ENCODE measurements around the gene PPP2R3A. TPM values are rescaled to one million over a fixed set of nuclear protein-coding genes. Genes with fewer than 3 reads are reported as not detected.

The PPP2R3A gene
- total and polyA plus RNA-seq, 2 donors (not counting 3 experiments of a cell fraction or from before 2014, with no cell fraction given): 3.3 to 14.6 TPM

DNA sequence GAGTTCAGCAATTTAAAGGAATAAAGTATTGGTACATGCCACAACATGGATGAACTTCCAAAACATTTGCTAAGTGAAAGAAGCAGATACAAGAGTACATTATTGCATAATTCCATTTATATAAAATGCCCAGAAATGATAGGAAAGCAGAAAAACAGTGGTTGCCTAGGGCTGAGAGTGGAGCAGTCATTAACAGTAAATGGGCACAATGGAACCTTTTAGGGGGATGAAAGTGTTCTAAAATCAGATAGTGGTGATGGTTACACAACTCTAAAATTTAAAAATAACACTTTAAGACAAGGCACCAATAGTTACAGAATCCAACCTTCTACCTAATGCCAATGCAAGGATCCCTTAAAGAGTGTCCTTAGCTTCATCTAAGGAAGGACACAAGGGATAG, 196.0 kb downstream of the PPP2R3A start:
- TF ChIP-seq GATA2 (IDR thresholded peaks at IDR 0.05; ENCODE audit: insufficient read depth, insufficient read length, low read depth, low read length) (no peak), MYC (IDR thresholded peaks at IDR 0.05; ENCODE audit: low read depth, low read length) (no peak), EZH2 (IDR thresholded peaks at IDR 0.05; ENCODE audit: borderline replicate concordance, low read depth, low read length, severe bottlenecking) (no peak), POLR2A (IDR thresholded peaks at IDR 0.05; ENCODE audit: low read depth, low read length) (no peak), JUN (IDR thresholded peaks at IDR 0.05; ENCODE audit: borderline replicate concordance, insufficient read depth, insufficient read length, low read depth) (no peak), POLR2AphosphoS5 (IDR thresholded peaks at IDR 0.05; ENCODE audit: insufficient read depth, low read depth, low read length) (no peak), FOS (IDR thresholded peaks at IDR 0.05; ENCODE audit: borderline replicate concordance, insufficient read depth, low read length) (no peak)
- TF ChIP-seq, protein P1, sequence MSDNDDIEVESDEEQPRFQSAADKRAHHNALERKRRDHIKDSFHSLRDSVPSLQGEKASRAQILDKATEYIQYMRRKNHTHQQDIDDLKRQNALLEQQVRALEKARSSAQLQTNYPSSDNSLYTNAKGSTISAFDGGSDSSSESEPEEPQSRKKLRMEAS (IDR thresholded peaks at IDR 0.05; ENCODE audit: insufficient read depth, insufficient read length): no peak
- TF ChIP-seq, protein P2, sequence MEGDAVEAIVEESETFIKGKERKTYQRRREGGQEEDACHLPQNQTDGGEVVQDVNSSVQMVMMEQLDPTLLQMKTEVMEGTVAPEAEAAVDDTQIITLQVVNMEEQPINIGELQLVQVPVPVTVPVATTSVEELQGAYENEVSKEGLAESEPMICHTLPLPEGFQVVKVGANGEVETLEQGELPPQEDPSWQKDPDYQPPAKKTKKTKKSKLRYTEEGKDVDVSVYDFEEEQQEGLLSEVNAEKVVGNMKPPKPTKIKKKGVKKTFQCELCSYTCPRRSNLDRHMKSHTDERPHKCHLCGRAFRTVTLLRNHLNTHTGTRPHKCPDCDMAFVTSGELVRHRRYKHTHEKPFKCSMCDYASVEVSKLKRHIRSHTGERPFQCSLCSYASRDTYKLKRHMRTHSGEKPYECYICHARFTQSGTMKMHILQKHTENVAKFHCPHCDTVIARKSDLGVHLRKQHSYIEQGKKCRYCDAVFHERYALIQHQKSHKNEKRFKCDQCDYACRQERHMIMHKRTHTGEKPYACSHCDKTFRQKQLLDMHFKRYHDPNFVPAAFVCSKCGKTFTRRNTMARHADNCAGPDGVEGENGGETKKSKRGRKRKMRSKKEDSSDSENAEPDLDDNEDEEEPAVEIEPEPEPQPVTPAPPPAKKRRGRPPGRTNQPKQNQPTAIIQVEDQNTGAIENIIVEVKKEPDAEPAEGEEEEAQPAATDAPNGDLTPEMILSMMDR (IDR thresholded peaks at IDR 0.05; ENCODE audit: extremely low read depth in 1 of 2, insufficient read depth in 1 of 2, low read depth in 1 of 2, low read length in 2 of 2): no peak
- Histone ChIP-seq H3K36me3 (ENCODE audit: control insufficient read depth in 2 of 2, extremely low read depth in 1 of 2, insufficient read depth in 2 of 2, low read length in 2 of 2) (no peaks in the 10 kb centered on the region), H3K79me2 (ENCODE audit: control insufficient read depth, insufficient read depth, low read length) (peaks cover 97% of the 10 kb centered on the region), H3K9me1 (replicated peaks; ENCODE audit: control insufficient read depth, extremely low read depth, insufficient read depth, low read length) (no peaks in the 10 kb centered on the region), H3K27ac (ENCODE audit: insufficient read depth, low read depth, low read length) (no peak overlapping the region), H3K9me3 (replicated peaks; ENCODE audit: control insufficient read depth, insufficient read depth, low read length) (no peaks in the 10 kb centered on the region), H3K4me1 (ENCODE audit: control insufficient read depth, extremely low read depth, insufficient read depth, low read length) (peaks cover 5% of the 10 kb centered on the region), H4K20me1 (replicated peaks; ENCODE audit: control insufficient read depth, extremely low read depth, insufficient read depth, low read length) (peaks cover 10% of the 10 kb centered on the region), H3K4me3 (replicated peaks in 1 of 3; ENCODE audit: insufficient read depth in 1 of 3, low read depth in 1 of 3, low read length in 3 of 3) (no peak overlapping the region), H3K9ac (replicated peaks; ENCODE audit: extremely low read depth, insufficient read depth, low read length) (no peak overlapping the region), H2AFZ (ENCODE audit: low read depth, low read length) (no peak overlapping the region), H3K4me2 (ENCODE audit: insufficient read depth, low read length) (no peak overlapping the region), H3K27me3 (ENCODE audit: control insufficient read depth in 2 of 2, insufficient read depth in 2 of 2, low read length in 2 of 2) (no peaks in the 10 kb centered on the region)
- no peak for FAIRE-seq
- dilution Hi-C loops (cut with MboI; ENCODE audit: extremely low pct_ligation_motif_present, low sequenced_read_pairs): no loop called here
- POLR2A ChIA-PET: no interaction called here
- CTCF ChIA-PET: interaction anchor here (1.1 kb wide), 1 partner anchor 14 kb away, joined by 3 read pairs; no protein-coding TSS in a partner anchor
- DNase-seq (ENCODE audit: low read depth, low spot score): no peak
- no TSS peak for BruUV-seq (replicated peaks)
- intact Hi-C loops (cut with micrococcal nuclease): no loop called here

All from endothelial cell of umbilical vein (primary cell).